Esophagus muscularis mucosa (tissue), 4 donors: ENCODE data around the gene TM2D1. TPM values are rescaled to one million over a fixed set of nuclear protein-coding genes. Genes with fewer than 3 reads are reported as not detected.
"Not testable (repeated sequence)": the region's sequence is repeated elsewhere in the genome, so short reads cannot be mapped to it uniquely, and the experiment has no call there.

ENCODE experiments used
- DNase-seq: peaks from one replicate; pipeline ENCODE4 v3.0.0-alpha.2; 2017; ENCODE audit errors: extremely low spot score
- H3K27ac ChIP-seq, 4 donors: fragments of 200-600 bp; sonication (generic); replicated peaks in 1 of 4; 1 replicate in 3 of 4; 2 replicates in 1 of 4; pipeline ENCODE4 v1.5.1; 2016 to 2019; ENCODE audit warnings: mild to moderate bottlenecking in 1 of 4
- H3K27me3 ChIP-seq, 4 donors: fragments of 200-600 bp; sonication (generic); one replicate each; pipeline versions ENCODE4 v1.5.1 to v1.6.0; 2016 to 2019
- H3K36me3 ChIP-seq, 4 donors: fragments of 200-600 bp; sonication (generic); one replicate each; pipeline ENCODE4 v1.5.1; 2016 to 2019
- H3K4me1 ChIP-seq, 4 donors: fragments of 200-600 bp; sonication (generic); one replicate each; pipeline ENCODE4 v1.5.1; 2016 to 2019
- H3K4me3 ChIP-seq, 4 donors: fragments of 200-600 bp; sonication (generic); 1 replicate in 2 of 4; 2 replicates in 2 of 4; pipeline ENCODE4 v1.5.1; 2016 to 2019; ENCODE audit warnings: mild to moderate bottlenecking in 4 of 4, moderate library complexity in 1 of 4
- H3K9me3 ChIP-seq, 4 donors: fragments of 200-600 bp; sonication (generic); 1 replicate in 3 of 4; 2 replicates in 1 of 4; pipeline ENCODE4 v1.5.1; 2016 to 2019
- EP300 ChIP-seq: sonication (generic); formaldehyde crosslinking; IDR thresholded peaks from one replicate; pipeline ENCODE4 v1.6.1; 2017; ENCODE audit warnings: antibody characterized with exemption
- POLR2A ChIP-seq: fragments of 450-650 bp; IDR thresholded peaks from one replicate; pipeline ENCODE4 v1.6.1; 2017; ENCODE audit warnings: antibody characterized with exemption, moderate library complexity, mild to moderate bottlenecking, low read depth
- POLR2AphosphoS5 ChIP-seq, 2 donors: sonication (generic); formaldehyde crosslinking; IDR thresholded peaks; one replicate each; pipeline ENCODE4 v1.6.1; 2017; ENCODE audit warnings: antibody characterized with exemption in 2 of 2
- WGBS: methylation state at CpG from one replicate; pipeline ENCODE4 v1.1.5; 2018; 5-methylcytosine and 5-hydroxymethylcytosine counted together
- intact Hi-C: fragments of 100-400 bp; cut with DNase I; formaldehyde crosslinking; loops from one replicate; pipeline ENCODE4 v1.15.1; 2023
- total RNA-seq, 4 donors: library from RNA; depleted of rRNA; stranded (reverse); fragments of >200 nt; gene quantifications; one replicate each; pipeline versions ENCODE4 v1.1.0 to v1.2.1, GENCODE V29; 2016
- TF ChIP-seq, protein P1 (sequence below), 3 experiments: fragments of 200-600 bp in 2 of 3; fragments of 450-650 bp in 1 of 3; sonication (generic) in 2 of 3; IDR thresholded peaks; one replicate each; pipeline ENCODE4 v1.5.1; 2017 to 2019; ENCODE audit warnings: antibody characterized with exemption in 3 of 3, mild to moderate bottlenecking in 2 of 3, moderate library complexity in 1 of 3

Gene TM2D1
- total RNA-seq, 4 donors from 2014 or later = 59.6 to 73.5 (median 66.3) TPM

- Histone ChIP-seq H3K27me3 (no peaks in the 10 kb centered on the region), H3K36me3 (no peaks in the 10 kb centered on the region), H3K4me1 (peaks cover 15 to 27% (median 24%) of the 10 kb centered on the region in 4 donors), H3K27ac (no peak overlapping the region), H3K9me3 (no peaks in the 10 kb centered on the region), H3K4me3 (no peak overlapping the region)
- no peak for TF ChIP-seq POLR2AphosphoS5 (IDR thresholded peaks at IDR 0.05)
- TF ChIP-seq EP300 = no peak
- TF ChIP-seq, protein P1, sequence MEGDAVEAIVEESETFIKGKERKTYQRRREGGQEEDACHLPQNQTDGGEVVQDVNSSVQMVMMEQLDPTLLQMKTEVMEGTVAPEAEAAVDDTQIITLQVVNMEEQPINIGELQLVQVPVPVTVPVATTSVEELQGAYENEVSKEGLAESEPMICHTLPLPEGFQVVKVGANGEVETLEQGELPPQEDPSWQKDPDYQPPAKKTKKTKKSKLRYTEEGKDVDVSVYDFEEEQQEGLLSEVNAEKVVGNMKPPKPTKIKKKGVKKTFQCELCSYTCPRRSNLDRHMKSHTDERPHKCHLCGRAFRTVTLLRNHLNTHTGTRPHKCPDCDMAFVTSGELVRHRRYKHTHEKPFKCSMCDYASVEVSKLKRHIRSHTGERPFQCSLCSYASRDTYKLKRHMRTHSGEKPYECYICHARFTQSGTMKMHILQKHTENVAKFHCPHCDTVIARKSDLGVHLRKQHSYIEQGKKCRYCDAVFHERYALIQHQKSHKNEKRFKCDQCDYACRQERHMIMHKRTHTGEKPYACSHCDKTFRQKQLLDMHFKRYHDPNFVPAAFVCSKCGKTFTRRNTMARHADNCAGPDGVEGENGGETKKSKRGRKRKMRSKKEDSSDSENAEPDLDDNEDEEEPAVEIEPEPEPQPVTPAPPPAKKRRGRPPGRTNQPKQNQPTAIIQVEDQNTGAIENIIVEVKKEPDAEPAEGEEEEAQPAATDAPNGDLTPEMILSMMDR (IDR thresholded peaks at IDR 0.05) = no peak
- DNase-seq = no peak
- intact Hi-C loops = loop anchor here (10.0 kb wide), 2 partner anchors 273 to 707 kb away; partner anchors contain the start of gene USP1
- 93% methylated on average over 3 of the region's 3 CpGs for WGBS
These were observed 2.6 kb upstream of the TM2D1 start for GRCh38 chr1:61727544-61727943.

DNA sequence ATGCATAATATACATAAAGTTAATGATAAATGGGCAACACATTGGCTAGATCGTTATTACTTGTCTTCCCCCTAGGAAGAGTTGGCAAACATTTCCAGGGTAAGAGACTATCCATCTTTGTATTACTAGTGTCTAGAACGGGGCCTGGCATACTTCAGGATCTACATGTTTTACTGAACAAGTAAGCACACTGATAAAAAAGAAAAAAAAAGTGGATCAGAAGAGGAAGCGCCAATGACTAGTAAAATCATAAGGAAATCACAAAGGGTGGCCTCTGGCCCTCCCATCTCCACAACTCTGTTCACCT, 482 bp downstream of the TM2D1 start:
- TF ChIP-seq EP300 (no peak), POLR2AphosphoS5 (IDR thresholded peaks at IDR 0.05) (no peak), POLR2A (no peak)
- TF ChIP-seq, protein P1 (IDR thresholded peaks at IDR 0.05) = no peak
- H3K27me3 ChIP-seq = no peaks in the 10 kb centered on the region
- H3K9me3 ChIP-seq = no peaks in the 10 kb centered on the region
- WGBS = 2% methylated on average over 3 of the region's 3 CpGs
- DNase-seq = no peak
- intact Hi-C loops = loop anchor here (10.0 kb wide), 2 partner anchors 270 to 710 kb away; partner anchors contain the start of gene USP1
- peak overlapping the region; percentile 74 to 96 (median 90) for H3K4me3 ChIP-seq
- peak overlapping the region; percentile 86 to 91 (median 90) for H3K27ac ChIP-seq
- peaks cover 15 to 38% (median 30%) of the 10 kb centered on the region in 4 donors for H3K4me1 ChIP-seq
- peaks cover 0 to 24% (median 8%) of the 10 kb centered on the region in 4 donors for H3K36me3 ChIP-seq

DNA sequence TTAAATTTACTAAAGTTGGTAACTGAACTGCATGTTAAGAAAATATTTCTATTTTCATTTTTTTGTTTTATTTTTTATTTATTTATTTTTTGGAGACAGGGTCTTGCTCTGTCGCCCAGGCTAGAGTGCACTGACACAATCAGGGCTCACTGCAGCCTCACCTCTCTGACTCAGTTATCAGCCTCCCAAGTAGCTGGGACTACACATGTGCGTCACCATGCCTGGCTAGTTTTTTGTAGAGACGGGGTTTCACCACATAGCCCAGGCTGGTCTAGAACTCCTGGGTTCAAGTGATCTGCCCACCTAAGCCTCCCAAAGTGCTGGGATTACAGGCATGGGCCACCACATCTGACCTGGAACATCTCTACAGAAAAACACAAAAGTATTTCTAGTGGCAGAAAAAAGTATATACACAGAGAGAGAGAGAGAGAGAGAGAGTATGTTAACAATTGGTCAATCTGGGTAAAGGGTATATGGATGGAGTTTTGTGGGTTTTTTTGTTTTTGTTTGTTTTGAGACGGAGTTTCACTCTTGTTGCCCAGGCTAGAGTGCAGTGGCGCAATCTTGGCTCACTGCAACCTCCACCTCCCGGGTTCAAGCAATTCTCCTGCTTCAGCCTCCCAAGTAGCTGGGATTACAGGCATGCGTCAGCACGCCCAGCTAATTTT, 5.8 kb downstream of the TM2D1 start:
- 93% methylated on average over 8 of the region's 8 CpGs for WGBS
- H3K27me3 ChIP-seq, intact Hi-C loops, DNase-seq, H3K9me3 ChIP-seq, H3K27ac ChIP-seq, H3K4me3 ChIP-seq: not testable (repeated sequence)
- Histone ChIP-seq H3K4me1 (peaks cover 13 to 26% (median 19%) of the 10 kb centered on the region in 4 donors), H3K36me3 (peaks cover 0 to 46% (median 12%) of the 10 kb centered on the region in 4 donors)

DNA sequence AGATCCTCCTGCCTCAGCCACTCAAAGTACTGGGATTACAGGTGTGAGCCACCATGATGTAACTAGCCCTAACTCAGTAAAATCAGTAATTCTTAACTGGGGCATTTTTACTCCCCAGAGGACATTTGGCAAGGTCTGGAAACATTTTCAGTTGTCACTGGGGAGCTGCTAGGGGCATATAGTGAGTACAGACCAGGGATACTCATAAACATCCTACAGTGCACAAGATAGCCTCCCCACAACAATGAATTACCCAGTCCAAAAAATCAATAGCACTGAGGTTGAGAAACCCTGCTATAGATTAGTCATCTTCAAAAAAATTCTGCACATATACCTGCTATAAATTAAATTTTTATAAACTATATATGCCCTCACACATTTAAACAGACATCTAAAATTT, 13.0 kb downstream of the TM2D1 start:
- Histone ChIP-seq H3K27me3 (no peaks in the 10 kb centered on the region), H3K4me1 (peaks cover 0 to 4% (median 2%) of the 10 kb centered on the region in 4 donors), H3K36me3 (peaks cover 16 to 36% (median 27%) of the 10 kb centered on the region in 4 donors), H3K27ac (no peak overlapping the region), H3K4me3 (no peak overlapping the region), H3K9me3 (no peaks in the 10 kb centered on the region)
- TF ChIP-seq POLR2AphosphoS5 (IDR thresholded peaks at IDR 0.05) (no peak), POLR2A (no peak), EP300 (no peak)
- TF ChIP-seq, protein P1 (IDR thresholded peaks at IDR 0.05) = no peak
- no peak for DNase-seq
- intact Hi-C loops = no loop called here

DNA sequence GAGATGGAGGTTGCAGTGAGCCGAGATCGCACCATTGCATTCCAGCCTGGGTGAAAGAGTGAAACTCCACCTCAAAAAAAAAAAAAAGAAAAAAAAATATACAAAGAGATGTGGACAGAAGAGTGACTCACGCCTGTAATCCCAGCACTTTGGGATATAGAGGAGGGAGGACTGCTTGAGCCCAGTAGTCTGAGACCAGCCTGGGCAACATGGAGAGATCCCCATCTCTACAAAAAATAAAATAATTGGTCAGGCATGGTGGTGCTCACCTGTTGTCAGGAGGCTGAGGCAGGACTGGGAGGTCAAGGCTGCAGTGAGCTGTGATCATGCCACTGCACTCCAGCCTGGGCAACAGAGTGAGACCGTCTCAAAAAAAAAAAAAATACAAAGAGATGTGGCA, 13.7 kb downstream of the TM2D1 start:
- H3K9me3 ChIP-seq, H3K4me3 ChIP-seq, H3K4me1 ChIP-seq, intact Hi-C loops, DNase-seq, H3K27ac ChIP-seq, H3K27me3 ChIP-seq: not testable (repeated sequence)
- peaks cover 21 to 43% (median 32%) of the 10 kb centered on the region in 4 donors for H3K36me3 ChIP-seq
- WGBS = 81% methylated on average over 4 of the region's 4 CpGs

DNA sequence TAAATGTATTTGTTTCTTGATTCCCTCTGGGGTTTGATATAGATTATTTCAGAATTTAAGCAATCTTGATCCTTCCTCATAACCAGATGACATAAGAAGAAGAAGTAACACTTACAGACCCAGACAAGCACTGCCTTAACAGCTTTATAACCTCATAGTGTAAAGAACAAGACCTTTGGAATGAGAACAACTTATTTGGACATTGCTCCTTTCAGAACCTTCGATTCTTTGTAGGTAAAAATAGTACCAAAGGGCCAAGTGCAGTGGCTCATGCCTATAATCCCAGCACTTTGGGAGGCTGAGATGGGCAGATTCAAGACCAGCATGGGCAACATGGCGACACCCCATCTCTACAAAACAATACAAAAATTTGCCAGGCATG, 15.0 kb downstream of the TM2D1 start:
- Histone ChIP-seq H3K27ac (no peak overlapping the region), H3K9me3 (no peaks in the 10 kb centered on the region), H3K4me3 (no peak overlapping the region), H3K36me3 (peaks cover 23 to 57% (median 45%) of the 10 kb centered on the region in 4 donors), H3K27me3 (no peaks in the 10 kb centered on the region), H3K4me1 (peaks cover 0 to 4% (median 2%) of the 10 kb centered on the region in 4 donors)
- 100% methylated on average over 2 of the region's 2 CpGs for WGBS
- TF ChIP-seq POLR2A (no peak), POLR2AphosphoS5 (IDR thresholded peaks at IDR 0.05) (no peak), EP300 (no peak)
- TF ChIP-seq, protein P1 (IDR thresholded peaks at IDR 0.05) = no peak
- no peak for DNase-seq
- intact Hi-C loops = no loop called here
